K562 (cell line): ENCODE results near the gene RNF166. TPM values are rescaled to one million over a fixed set of nuclear protein-coding genes. Genes with fewer than 3 reads are reported as not detected.

Experiments used
- polyA plus RNA-seq, 8 experiments: library from polyadenylated mRNA; depleted of rRNA in 4 of 8; stranded (reverse) in 5 of 8; unstranded in 3 of 8; fragments of >200 nt; fragmentation: Nextera tagmentation in 2 of 8; fragmentation: Illumina TruSeq in 1 of 8; extraction: Ambion mirVana in 2 of 8; extraction: Trizol in 1 of 8; gene quantifications; 2 replicates each; pipeline versions ENCODE4 v1.2.1 to v1.2.3, GENCODE V29; 2011 to 2014; ENCODE audit warnings: inconsistent platforms in 1 of 8, missing spikeins in 1 of 8
- total RNA-seq, 7 experiments: library from RNA; depleted of rRNA in 6 of 7; stranded (reverse); fragments of >200 nt in 6 of 7; fragmentation: Illumina TruSeq in 2 of 7; extraction: Trizol in 2 of 7; gene quantifications; 2 replicates each; pipeline versions ENCODE4 v1.2.1 to v1.2.3, GENCODE V29; 2011 to 2021; ENCODE audit warnings: low replicate concordance in 1 of 7
- TF ChIP-seq, protein P1 (sequence below), 2 experiments: fragments of 450-650 bp in 1 of 2; sonication (generic) in 1 of 2; formaldehyde crosslinking in 1 of 2; IDR thresholded peaks; 2 replicates each; pipeline versions ENCODE4 v1.7.1 to v1.9.0; 2016 to 2022; ENCODE audit warnings: inconsistent platforms in 1 of 2, mild to moderate bottlenecking in 1 of 2, missing genetic modification reagents in 1 of 2

Gene RNF166
- total and polyA plus RNA-seq, 9 of the 15 experiments (the other 6 are each of a cell fraction or from before 2014, with no cell fraction given), result 0.56 to 60.3 (median 19.5) TPM

DNA sequence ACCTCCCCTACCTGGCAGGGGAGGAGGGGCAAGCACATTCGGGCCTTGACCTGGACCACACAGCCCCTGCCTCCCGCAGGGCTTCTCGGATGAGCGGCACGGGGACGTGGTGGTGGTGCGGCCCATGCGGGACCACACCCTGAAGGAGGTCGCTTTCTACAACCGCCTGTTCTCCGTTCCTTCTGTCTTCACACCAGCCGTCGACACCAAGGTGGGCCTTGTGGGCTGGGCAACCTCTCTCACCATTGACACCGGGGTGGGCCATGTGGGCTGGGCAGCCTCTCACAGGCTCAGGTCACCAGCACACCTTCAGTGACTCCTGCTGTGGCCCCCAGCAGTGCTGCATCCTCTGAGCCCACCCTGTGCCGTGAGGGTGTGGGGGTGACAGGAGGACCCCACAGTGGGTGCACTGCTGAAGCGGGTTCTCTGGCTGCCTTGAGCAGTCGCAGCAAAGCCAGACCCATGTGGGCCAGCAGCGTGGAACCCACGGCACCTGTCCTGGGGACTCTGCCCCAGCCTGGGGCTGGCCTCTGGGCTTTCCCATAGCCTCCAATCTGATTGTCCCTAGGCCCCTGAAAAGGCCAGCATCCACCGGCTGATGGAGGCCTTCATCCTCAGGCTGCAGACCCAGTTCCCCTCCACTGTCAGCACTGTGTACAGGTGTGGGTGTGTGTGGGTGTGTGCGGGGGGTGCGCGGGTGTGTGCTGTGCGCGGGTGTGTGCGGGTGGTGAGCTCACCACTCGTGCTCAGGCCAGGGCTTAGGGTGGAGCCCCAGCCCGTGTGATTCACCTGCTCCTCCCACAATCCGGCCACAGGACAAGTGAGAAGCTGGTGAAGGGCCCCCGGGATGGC, 7.6 kb upstream of the RNF166 start (continued):
- TF ChIP-seq, protein P1, sequence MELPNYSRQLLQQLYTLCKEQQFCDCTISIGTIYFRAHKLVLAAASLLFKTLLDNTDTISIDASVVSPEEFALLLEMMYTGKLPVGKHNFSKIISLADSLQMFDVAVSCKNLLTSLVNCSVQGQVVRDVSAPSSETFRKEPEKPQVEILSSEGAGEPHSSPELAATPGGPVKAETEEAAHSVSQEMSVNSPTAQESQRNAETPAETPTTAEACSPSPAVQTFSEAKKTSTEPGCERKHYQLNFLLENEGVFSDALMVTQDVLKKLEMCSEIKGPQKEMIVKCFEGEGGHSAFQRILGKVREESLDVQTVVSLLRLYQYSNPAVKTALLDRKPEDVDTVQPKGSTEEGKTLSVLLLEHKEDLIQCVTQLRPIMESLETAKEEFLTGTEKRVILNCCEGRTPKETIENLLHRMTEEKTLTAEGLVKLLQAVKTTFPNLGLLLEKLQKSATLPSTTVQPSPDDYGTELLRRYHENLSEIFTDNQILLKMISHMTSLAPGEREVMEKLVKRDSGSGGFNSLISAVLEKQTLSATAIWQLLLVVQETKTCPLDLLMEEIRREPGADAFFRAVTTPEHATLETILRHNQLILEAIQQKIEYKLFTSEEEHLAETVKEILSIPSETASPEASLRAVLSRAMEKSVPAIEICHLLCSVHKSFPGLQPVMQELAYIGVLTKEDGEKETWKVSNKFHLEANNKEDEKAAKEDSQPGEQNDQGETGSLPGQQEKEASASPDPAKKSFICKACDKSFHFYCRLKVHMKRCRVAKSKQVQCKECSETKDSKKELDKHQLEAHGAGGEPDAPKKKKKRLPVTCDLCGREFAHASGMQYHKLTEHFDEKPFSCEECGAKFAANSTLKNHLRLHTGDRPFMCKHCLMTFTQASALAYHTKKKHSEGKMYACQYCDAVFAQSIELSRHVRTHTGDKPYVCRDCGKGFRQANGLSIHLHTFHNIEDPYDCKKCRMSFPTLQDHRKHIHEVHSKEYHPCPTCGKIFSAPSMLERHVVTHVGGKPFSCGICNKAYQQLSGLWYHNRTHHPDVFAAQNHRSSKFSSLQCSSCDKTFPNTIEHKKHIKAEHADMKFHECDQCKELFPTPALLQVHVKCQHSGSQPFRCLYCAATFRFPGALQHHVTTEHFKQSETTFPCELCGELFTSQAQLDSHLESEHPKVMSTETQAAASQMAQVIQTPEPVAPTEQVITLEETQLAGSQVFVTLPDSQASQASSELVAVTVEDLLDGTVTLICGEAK (IDR thresholded peaks at IDR 0.05), result no peak
- TF ChIP-seq, protein P1 (CRISPR knock-in tag; IDR thresholded peaks at IDR 0.05), result no peak
